Gastrocnemius medialis (tissue), 4 donors: ENCODE measurements around the gene PTPRM.

Experiments used
- POLR2A ChIP-seq, 2 donors: fragments of 450-650 bp; IDR thresholded peaks; one replicate each; pipeline ENCODE4 v1.6.1; 2017; ENCODE audit warnings: antibody characterized with exemption in 2 of 2, mild to moderate bottlenecking in 2 of 2, moderate library complexity in 2 of 2
- TF ChIP-seq, protein P1 (sequence below), 5 experiments: fragments of 450-650 bp in 3 of 5; fragments of 200-600 bp in 2 of 5; sonication (generic) in 2 of 5; IDR thresholded peaks in 4 of 5; conservative IDR thresholded peaks in 1 of 5; 1 replicate in 4 of 5; 2 replicates in 1 of 5; pipeline ENCODE4 v1.5.1; 2016 to 2019; ENCODE audit warnings: antibody characterized with exemption in 5 of 5, mild to moderate bottlenecking in 3 of 5, moderate library complexity in 3 of 5

DNA sequence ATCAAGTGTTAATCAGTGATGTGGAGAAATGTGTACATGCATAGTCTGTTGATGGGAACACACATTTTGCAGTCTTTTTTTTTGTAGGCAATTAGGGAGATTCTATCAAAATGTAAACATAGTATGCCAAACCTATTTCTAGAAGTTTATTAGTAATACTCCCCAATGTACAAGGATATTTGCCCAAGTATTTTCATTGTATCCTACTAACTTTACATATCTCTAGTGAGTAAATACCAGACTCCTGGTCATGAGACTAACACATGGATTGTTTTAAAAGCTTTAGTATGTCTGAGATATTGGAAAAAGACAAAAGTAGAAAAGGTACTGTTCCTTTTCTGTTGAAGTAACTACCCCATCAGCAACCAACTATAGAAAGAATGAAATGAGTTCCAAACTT, 513.0 kb downstream of the PTPRM start:
- TF ChIP-seq, protein P1, sequence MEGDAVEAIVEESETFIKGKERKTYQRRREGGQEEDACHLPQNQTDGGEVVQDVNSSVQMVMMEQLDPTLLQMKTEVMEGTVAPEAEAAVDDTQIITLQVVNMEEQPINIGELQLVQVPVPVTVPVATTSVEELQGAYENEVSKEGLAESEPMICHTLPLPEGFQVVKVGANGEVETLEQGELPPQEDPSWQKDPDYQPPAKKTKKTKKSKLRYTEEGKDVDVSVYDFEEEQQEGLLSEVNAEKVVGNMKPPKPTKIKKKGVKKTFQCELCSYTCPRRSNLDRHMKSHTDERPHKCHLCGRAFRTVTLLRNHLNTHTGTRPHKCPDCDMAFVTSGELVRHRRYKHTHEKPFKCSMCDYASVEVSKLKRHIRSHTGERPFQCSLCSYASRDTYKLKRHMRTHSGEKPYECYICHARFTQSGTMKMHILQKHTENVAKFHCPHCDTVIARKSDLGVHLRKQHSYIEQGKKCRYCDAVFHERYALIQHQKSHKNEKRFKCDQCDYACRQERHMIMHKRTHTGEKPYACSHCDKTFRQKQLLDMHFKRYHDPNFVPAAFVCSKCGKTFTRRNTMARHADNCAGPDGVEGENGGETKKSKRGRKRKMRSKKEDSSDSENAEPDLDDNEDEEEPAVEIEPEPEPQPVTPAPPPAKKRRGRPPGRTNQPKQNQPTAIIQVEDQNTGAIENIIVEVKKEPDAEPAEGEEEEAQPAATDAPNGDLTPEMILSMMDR (IDR thresholded peaks at IDR 0.05 in 4 of 5, conservative IDR thresholded peaks at IDR 0.05 in 1 of 5): no peak
- no peak for TF ChIP-seq POLR2A (IDR thresholded peaks at IDR 0.05)
